Lower lobe of right lung (tissue), 2 donors: ENCODE measurements around the gene SNX20. TPM values are rescaled to one million over a fixed set of nuclear protein-coding genes. Genes with fewer than 3 reads are reported as not detected.

ENCODE experiments used
- ATAC-seq, 2 donors: fragments of 200-7000 bp; cut with Tn5 transposase; one replicate each; pipeline ENCODE4 v1.9.1; 2020 to 2022; ENCODE audit warnings: mild to moderate bottlenecking in 2 of 2, moderate library complexity in 2 of 2
- DNase-seq: peaks from one replicate; pipeline ENCODE4 v3.0.0-alpha.2; 2020
- H3K27ac ChIP-seq: fragments of 200-600 bp; one replicate; pipeline ENCODE4 v1.8.0; 2022
- H3K27me3 ChIP-seq: fragments of 200-600 bp; one replicate; pipeline ENCODE4 v1.8.0; 2022; ENCODE audit warnings: low read depth
- H3K36me3 ChIP-seq: fragments of 200-600 bp; one replicate; pipeline ENCODE4 v1.8.0; 2022; ENCODE audit warnings: mild to moderate bottlenecking
- H3K4me1 ChIP-seq: fragments of 200-600 bp; one replicate; pipeline ENCODE4 v1.8.0; 2022
- H3K4me3 ChIP-seq: fragments of 200-600 bp; one replicate; pipeline ENCODE4 v1.8.0; 2022; ENCODE audit warnings: mild to moderate bottlenecking
- H3K9me3 ChIP-seq: fragments of 200-600 bp; one replicate; pipeline ENCODE4 v1.8.0; 2022
- CTCF ChIP-seq: fragments of 200-600 bp; IDR thresholded peaks from one replicate; pipeline ENCODE4 v1.8.0; 2022; ENCODE audit warnings: antibody characterized with exemption, mild to moderate bottlenecking
- intact Hi-C: fragments of 100-400 bp; cut with DNase I; formaldehyde crosslinking; loops from one replicate; pipeline ENCODE4 v1.11.0; 2022
- total RNA-seq: library from RNA; stranded (reverse); fragmentation: NEBNext Ultra II Directional; extraction: Animal tissue kit (Norgen Biotek cat#: 25700); gene quantifications from one replicate; pipeline ENCODE4 v1.2.1, GENCODE V29; 2021
- donor health status: DM: no; HTN: yes; CAD: no; lungs with severe emphysema.

SNX20 gene
- total RNA-seq, 1 donor from 2014 or later, result 15.4 TPM

- Histone ChIP-seq H3K9me3 (no peaks in the 10 kb centered on the region), H3K36me3 (no peaks in the 10 kb centered on the region), H3K4me3 (no peak overlapping the region), H3K4me1 (peaks cover 1% of the 10 kb centered on the region), H3K27me3 (no peaks in the 10 kb centered on the region), H3K27ac (no peak overlapping the region)
- DNase-seq (no peak), ATAC-seq (no peak)
- TF ChIP-seq CTCF, result no peak
- intact Hi-C loops, result no loop called here
These were observed 21.3 kb downstream of the SNX20 start for GRCh38 chr16:50659806-50660205.

GRCh38 chr16:50657241-50657640, 23.9 kb downstream of the SNX20 start:
- no peaks in the 10 kb centered on the region for H3K36me3 ChIP-seq
- no peak overlapping the region for H3K4me3 ChIP-seq
- no peaks in the 10 kb centered on the region for H3K9me3 ChIP-seq
- H3K27ac ChIP-seq, result no peak overlapping the region
- no peaks in the 10 kb centered on the region for H3K4me1 ChIP-seq
- no peak for TF ChIP-seq CTCF
- no peak for DNase-seq
- ATAC-seq, result no peak
- H3K27me3 ChIP-seq, result no peaks in the 10 kb centered on the region
- intact Hi-C loops, result no loop called here

GRCh38 chr16:50655558-50656055, 25.5 kb downstream of the SNX20 start:
- no peak for TF ChIP-seq CTCF
- DNase-seq (no peak), ATAC-seq (no peak)
- Histone ChIP-seq H3K27me3 (no peaks in the 10 kb centered on the region), H3K27ac (no peak overlapping the region), H3K9me3 (no peaks in the 10 kb centered on the region), H3K4me1 (no peaks in the 10 kb centered on the region), H3K4me3 (no peak overlapping the region), H3K36me3 (no peaks in the 10 kb centered on the region)
- intact Hi-C loops, result no loop called here

GRCh38 chr16:50653633-50654519, 27.2 kb downstream of the SNX20 start:
- no peak for TF ChIP-seq CTCF
- DNase-seq, result no peak
- intact Hi-C loops, result no loop called here

GRCh38 chr16:50652836-50653425, 28.2 kb downstream of the SNX20 start:
- Histone ChIP-seq H3K4me1 (no peaks in the 10 kb centered on the region), H3K9me3 (no peaks in the 10 kb centered on the region), H3K27ac (no peak overlapping the region), H3K27me3 (no peaks in the 10 kb centered on the region), H3K36me3 (no peaks in the 10 kb centered on the region), H3K4me3 (no peak overlapping the region)
- no peak for TF ChIP-seq CTCF
- no peak for ATAC-seq
- intact Hi-C loops, result no loop called here
- DNase-seq, result no peak

More at GRCh38 chr16:50653633-50654519, 27.2 kb downstream of the SNX20 start:
- no peak overlapping the region for H3K27ac ChIP-seq
- H3K4me1 ChIP-seq, result no peaks in the 10 kb centered on the region
- H3K27me3 ChIP-seq, result no peaks in the 10 kb centered on the region
- no peaks in the 10 kb centered on the region for H3K9me3 ChIP-seq
- ATAC-seq, result no peak
- no peaks in the 10 kb centered on the region for H3K36me3 ChIP-seq
- H3K4me3 ChIP-seq, result no peak overlapping the region
